GM23338 (cell line): ENCODE data around the gene DNASE1L1. TPM values are rescaled to one million over a fixed set of nuclear protein-coding genes. Genes with fewer than 3 reads are reported as not detected.
A peak's percentile ranks its signal among the peaks of the same experiment; 100 is the strongest.

Experiments used
- ATAC-seq: fragments of 200-7000 bp; cut with Tn5 transposase; 3 replicates; pipeline ENCODE4 v1.9.1; 2020
- DNase-seq: peaks from one replicate; pipeline ENCODE4 v3.0.0-alpha.2; 2015; ENCODE audit warnings: low spot score
- H2AFZ ChIP-seq: fragments of 200-600 bp; sonication (generic); 2 replicates; pipeline ENCODE4 v1.8.0; 2016; ENCODE audit warnings: antibody characterized with exemption, mild to moderate bottlenecking, moderate library complexity
- H3F3A ChIP-seq: fragments of 200-600 bp; sonication (generic); replicated peaks from 2 replicates; pipeline ENCODE4 v1.8.0; 2017; ENCODE audit warnings: antibody characterized with exemption, mixed run types, low read depth
- H3K27ac ChIP-seq: fragments of 200-600 bp; sonication (generic); 2 replicates; pipeline ENCODE4 v1.6.1; 2016; ENCODE audit warnings: low read depth
- H3K27me3 ChIP-seq: fragments of 200-600 bp; sonication (generic); 2 replicates; pipeline ENCODE4 v1.8.0; 2016; ENCODE audit warnings: mild to moderate bottlenecking, mixed run types, moderate library complexity; ENCODE audit not compliant: insufficient read depth
- H3K36me3 ChIP-seq: fragments of 200-600 bp; sonication (generic); 2 replicates; pipeline ENCODE4 v1.8.0; 2016; ENCODE audit warnings: mild to moderate bottlenecking; ENCODE audit not compliant: insufficient read depth
- H3K4me1 ChIP-seq: fragments of 200-600 bp; sonication (generic); 2 replicates; pipeline ENCODE4 v1.8.0; 2016; ENCODE audit warnings: mild to moderate bottlenecking, moderate library complexity; ENCODE audit not compliant: insufficient read depth
- H3K4me2 ChIP-seq: fragments of 200-600 bp; sonication (generic); 2 replicates; pipeline ENCODE4 v1.7.1; 2017; ENCODE audit warnings: mixed run types
- H3K4me3 ChIP-seq: fragments of 200-600 bp; sonication (generic); 2 replicates; pipeline ENCODE4 v1.6.1; 2016; ENCODE audit warnings: mixed run types
- H3K79me2 ChIP-seq: fragments of 200-600 bp; sonication (generic); replicated peaks from 2 replicates; pipeline ENCODE4 v1.8.0; 2017; ENCODE audit warnings: mild to moderate bottlenecking; ENCODE audit not compliant: insufficient read depth
- H3K9me2 ChIP-seq: fragments of 200-600 bp; sonication (generic); 2 replicates; pipeline ENCODE4 v1.8.0; 2017; ENCODE audit not compliant: insufficient read depth
- H4K20me1 ChIP-seq: fragments of 200-600 bp; sonication (generic); replicated peaks from 2 replicates; pipeline ENCODE4 v1.8.0; 2017; ENCODE audit warnings: mild to moderate bottlenecking; ENCODE audit not compliant: insufficient read depth
- H3K27ac Mint-ChIP-seq: 2 replicates; pipeline ENCODE4 v1.8.0; 2020; ENCODE audit warnings: inconsistent platforms, mild to moderate bottlenecking, moderate library complexity, mixed read lengths
- H3K27me3 Mint-ChIP-seq: 3 replicates; pipeline ENCODE4 v1.8.0; 2022; ENCODE audit warnings: low read depth, mild to moderate bottlenecking, moderate library complexity, mixed read lengths, inconsistent platforms; ENCODE audit not compliant: insufficient read depth, poor library complexity
- H3K36me3 Mint-ChIP-seq: 3 replicates; pipeline ENCODE4 v1.8.0; 2021; ENCODE audit warnings: low read depth, mild to moderate bottlenecking, inconsistent platforms, moderate library complexity, mixed read lengths
- H3K4me1 Mint-ChIP-seq: 3 replicates; pipeline ENCODE4 v1.8.0; 2020; ENCODE audit warnings: mild to moderate bottlenecking, inconsistent platforms, mixed read lengths
- H3K4me3 Mint-ChIP-seq: 3 replicates; pipeline ENCODE4 v1.8.0; 2021; ENCODE audit warnings: moderate library complexity, mild to moderate bottlenecking, inconsistent platforms, mixed read lengths
- H3K9me3 Mint-ChIP-seq: 3 replicates; pipeline ENCODE4 v1.8.0; 2020; ENCODE audit warnings: moderate library complexity, mild to moderate bottlenecking, inconsistent platforms, mixed read lengths
- CREB1 ChIP-seq: fragments of 250-450 bp; sonication (Bioruptor Pico); IDR thresholded peaks from 2 replicates; pipeline ENCODE4 v1.5.0; 2020; ENCODE audit warnings: low read depth, mild to moderate bottlenecking, moderate library complexity
- EZH2 ChIP-seq: fragments of 200-600 bp; sonication (generic); IDR thresholded peaks from one replicate; pipeline ENCODE4 v1.8.0; 2017; ENCODE audit warnings: antibody characterized with exemption, mild to moderate bottlenecking, low read depth; ENCODE audit not compliant: unreplicated experiment
- EZH2phosphoT487 ChIP-seq: fragments of 200-600 bp; sonication (generic); IDR thresholded peaks from one replicate; pipeline ENCODE4 v1.8.1; 2018; ENCODE audit warnings: antibody characterized with exemption; ENCODE audit not compliant: unreplicated experiment
- JUNB ChIP-seq: IDR thresholded peaks from one replicate; pipeline ENCODE4 v1.6.1; 2016; ENCODE audit warnings: antibody characterized with exemption; ENCODE audit not compliant: unreplicated experiment
- NANOG ChIP-seq: IDR thresholded peaks from 2 replicates; pipeline ENCODE4 v1.6.1; 2016; ENCODE audit warnings: antibody characterized with exemption, borderline replicate concordance
- POLR2AphosphoS5 ChIP-seq: IDR thresholded peaks from 2 replicates; pipeline ENCODE4 v1.6.1; 2016; ENCODE audit warnings: antibody characterized with exemption, low read depth
- REST ChIP-seq: IDR thresholded peaks from one replicate; pipeline ENCODE4 v1.6.1; 2018; ENCODE audit warnings: antibody characterized with exemption; ENCODE audit not compliant: unreplicated experiment
- STAT1 ChIP-seq: IDR thresholded peaks from one replicate; pipeline ENCODE4 v1.6.1; 2016; ENCODE audit warnings: antibody characterized with exemption; ENCODE audit not compliant: unreplicated experiment
- ZNF114 ChIP-seq: fragments of 250-450 bp; sonication (Bioruptor Pico); IDR thresholded peaks from 2 replicates; pipeline ENCODE4 v1.5.0; 2020; ENCODE audit warnings: mild to moderate bottlenecking, moderate library complexity
- ZNF331 ChIP-seq: fragments of 250-450 bp; sonication (Bioruptor Pico); IDR thresholded peaks from 2 replicates; pipeline ENCODE4 v1.5.0; 2020; ENCODE audit warnings: low read depth, mild to moderate bottlenecking, moderate library complexity
- polyA plus RNA-seq: library from polyadenylated mRNA; unstranded; fragments of >200 nt; fragmentation: Nextera tagmentation; extraction: Ambion mirVana; gene quantifications from 2 replicates; pipeline ENCODE4 v1.2.1, GENCODE V29; 2016
- total RNA-seq: library from RNA; depleted of rRNA; stranded (reverse); fragments of >200 nt; shearing (Covaris generic); gene quantifications from 2 replicates; pipeline ENCODE4 v1.2.3, GENCODE V29; 2014
- TF ChIP-seq, protein P1 (sequence below): fragments of 250-450 bp; sonication (Bioruptor Pico); IDR thresholded peaks from 2 replicates; pipeline ENCODE4 v1.5.0; 2020; ENCODE audit warnings: mild to moderate bottlenecking, moderate library complexity
- TF ChIP-seq, protein P2 (sequence below): IDR thresholded peaks from 2 replicates; pipeline ENCODE4 v1.6.1; 2016; ENCODE audit warnings: antibody characterized with exemption
- TF ChIP-seq, protein P3 (sequence below), 2 experiments: fragments of 200-600 bp in 1 of 2; sonication (generic) in 1 of 2; conservative IDR thresholded peaks; 2 replicates each; pipeline versions ENCODE4 v1.5.1 to v1.6.1; 2016 to 2017; ENCODE audit warnings: antibody characterized with exemption in 2 of 2, low read depth in 2 of 2, mild to moderate bottlenecking in 2 of 2, moderate library complexity in 1 of 2

Gene DNASE1L1
- total and polyA plus RNA-seq, 2 experiments from 2014 or later: 3.3 to 16.1 TPM

DNA sequence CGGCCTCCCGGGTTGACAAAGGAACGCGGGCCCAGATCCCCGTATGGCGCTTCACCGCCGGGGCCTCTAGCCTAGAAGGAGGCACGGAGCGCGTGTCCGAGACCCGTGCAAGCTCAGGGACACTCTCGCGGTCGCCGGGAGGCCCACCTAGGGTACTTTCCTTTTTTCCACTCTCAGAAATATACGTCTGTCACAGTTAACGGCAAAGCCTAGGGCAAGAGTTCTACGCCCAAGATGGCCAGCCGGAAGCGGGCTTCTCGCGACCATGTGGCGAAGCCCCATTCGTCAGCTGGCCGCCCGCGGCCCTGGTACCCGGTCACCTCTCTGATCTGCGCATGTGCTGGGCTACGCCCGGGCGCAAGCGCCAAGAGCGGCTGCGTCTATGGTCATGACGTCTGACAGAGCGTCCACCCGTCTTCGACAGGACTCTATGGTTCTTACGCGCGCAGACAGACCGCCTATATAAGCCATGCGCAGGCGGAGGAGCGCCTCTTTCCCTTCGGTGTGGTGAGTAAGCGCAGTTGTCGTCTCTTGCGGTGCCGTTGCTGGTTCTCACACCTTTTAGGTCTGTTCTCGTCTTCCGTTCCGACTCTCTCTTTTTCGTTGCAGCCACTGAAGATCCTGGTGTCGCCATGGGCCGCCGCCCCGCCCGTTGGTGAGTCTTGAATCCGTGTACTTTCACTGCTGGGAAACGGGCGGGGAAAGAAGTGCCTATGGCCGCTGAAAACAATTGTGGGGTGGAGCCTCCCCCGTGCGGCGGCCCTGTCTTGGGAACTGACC, 11.0 kb downstream of the DNASE1L1 start, which contains the start of gene RPL10:
TSS of gene RPL10 (plus strand) at position 490 of the 780 bp plus-strand sequence. CDS start at position 633, 143 bp downstream.
- DNase-seq: peak; percentile 89
- peaks cover 4% of the 10 kb centered on the region; the same call in 1 of the 2 replicates for H3K36me3 ChIP-seq
- H3K27me3 ChIP-seq: no peaks in the 10 kb centered on the region
- H3K4me1 ChIP-seq: peaks cover 6% of the 10 kb centered on the region; the same call in 1 of the 2 replicates
- no peaks in the 10 kb centered on the region for H3K9me2 ChIP-seq
- Mint-ChIP-seq H3K9me3 (peaks cover 9% of the 10 kb centered on the region; the same call in 1 of the 3 replicates), H3K36me3 (peaks cover 36% of the 10 kb centered on the region), H3K4me1 (peaks cover 13% of the 10 kb centered on the region; the same call in 2 of the 3 replicates), H3K27me3 (peaks cover 33% of the 10 kb centered on the region), H3K27ac (peak within 1 kb of the TSS; percentile 100), H3K4me3 (peak within 1 kb of the TSS; percentile 100)
- peak within 1 kb of the TSS; percentile 85 for H3K4me3 ChIP-seq
- H3K4me2 ChIP-seq: peak within 1 kb of the TSS; percentile 90
- peaks cover 17% of the 10 kb centered on the region for H3K79me2 ChIP-seq
- TF ChIP-seq REST (no peak), STAT1 (no peak), POLR2AphosphoS5 (peak; percentile 96), EZH2phosphoT487 (no peak), ZNF114 (CRISPR knock-in tag) (no peak), ZNF331 (CRISPR knock-in tag) (no peak), JUNB (no peak), NANOG (no peak), EZH2 (no peak), CREB1 (peak; percentile 90)
- TF ChIP-seq, protein P1, sequence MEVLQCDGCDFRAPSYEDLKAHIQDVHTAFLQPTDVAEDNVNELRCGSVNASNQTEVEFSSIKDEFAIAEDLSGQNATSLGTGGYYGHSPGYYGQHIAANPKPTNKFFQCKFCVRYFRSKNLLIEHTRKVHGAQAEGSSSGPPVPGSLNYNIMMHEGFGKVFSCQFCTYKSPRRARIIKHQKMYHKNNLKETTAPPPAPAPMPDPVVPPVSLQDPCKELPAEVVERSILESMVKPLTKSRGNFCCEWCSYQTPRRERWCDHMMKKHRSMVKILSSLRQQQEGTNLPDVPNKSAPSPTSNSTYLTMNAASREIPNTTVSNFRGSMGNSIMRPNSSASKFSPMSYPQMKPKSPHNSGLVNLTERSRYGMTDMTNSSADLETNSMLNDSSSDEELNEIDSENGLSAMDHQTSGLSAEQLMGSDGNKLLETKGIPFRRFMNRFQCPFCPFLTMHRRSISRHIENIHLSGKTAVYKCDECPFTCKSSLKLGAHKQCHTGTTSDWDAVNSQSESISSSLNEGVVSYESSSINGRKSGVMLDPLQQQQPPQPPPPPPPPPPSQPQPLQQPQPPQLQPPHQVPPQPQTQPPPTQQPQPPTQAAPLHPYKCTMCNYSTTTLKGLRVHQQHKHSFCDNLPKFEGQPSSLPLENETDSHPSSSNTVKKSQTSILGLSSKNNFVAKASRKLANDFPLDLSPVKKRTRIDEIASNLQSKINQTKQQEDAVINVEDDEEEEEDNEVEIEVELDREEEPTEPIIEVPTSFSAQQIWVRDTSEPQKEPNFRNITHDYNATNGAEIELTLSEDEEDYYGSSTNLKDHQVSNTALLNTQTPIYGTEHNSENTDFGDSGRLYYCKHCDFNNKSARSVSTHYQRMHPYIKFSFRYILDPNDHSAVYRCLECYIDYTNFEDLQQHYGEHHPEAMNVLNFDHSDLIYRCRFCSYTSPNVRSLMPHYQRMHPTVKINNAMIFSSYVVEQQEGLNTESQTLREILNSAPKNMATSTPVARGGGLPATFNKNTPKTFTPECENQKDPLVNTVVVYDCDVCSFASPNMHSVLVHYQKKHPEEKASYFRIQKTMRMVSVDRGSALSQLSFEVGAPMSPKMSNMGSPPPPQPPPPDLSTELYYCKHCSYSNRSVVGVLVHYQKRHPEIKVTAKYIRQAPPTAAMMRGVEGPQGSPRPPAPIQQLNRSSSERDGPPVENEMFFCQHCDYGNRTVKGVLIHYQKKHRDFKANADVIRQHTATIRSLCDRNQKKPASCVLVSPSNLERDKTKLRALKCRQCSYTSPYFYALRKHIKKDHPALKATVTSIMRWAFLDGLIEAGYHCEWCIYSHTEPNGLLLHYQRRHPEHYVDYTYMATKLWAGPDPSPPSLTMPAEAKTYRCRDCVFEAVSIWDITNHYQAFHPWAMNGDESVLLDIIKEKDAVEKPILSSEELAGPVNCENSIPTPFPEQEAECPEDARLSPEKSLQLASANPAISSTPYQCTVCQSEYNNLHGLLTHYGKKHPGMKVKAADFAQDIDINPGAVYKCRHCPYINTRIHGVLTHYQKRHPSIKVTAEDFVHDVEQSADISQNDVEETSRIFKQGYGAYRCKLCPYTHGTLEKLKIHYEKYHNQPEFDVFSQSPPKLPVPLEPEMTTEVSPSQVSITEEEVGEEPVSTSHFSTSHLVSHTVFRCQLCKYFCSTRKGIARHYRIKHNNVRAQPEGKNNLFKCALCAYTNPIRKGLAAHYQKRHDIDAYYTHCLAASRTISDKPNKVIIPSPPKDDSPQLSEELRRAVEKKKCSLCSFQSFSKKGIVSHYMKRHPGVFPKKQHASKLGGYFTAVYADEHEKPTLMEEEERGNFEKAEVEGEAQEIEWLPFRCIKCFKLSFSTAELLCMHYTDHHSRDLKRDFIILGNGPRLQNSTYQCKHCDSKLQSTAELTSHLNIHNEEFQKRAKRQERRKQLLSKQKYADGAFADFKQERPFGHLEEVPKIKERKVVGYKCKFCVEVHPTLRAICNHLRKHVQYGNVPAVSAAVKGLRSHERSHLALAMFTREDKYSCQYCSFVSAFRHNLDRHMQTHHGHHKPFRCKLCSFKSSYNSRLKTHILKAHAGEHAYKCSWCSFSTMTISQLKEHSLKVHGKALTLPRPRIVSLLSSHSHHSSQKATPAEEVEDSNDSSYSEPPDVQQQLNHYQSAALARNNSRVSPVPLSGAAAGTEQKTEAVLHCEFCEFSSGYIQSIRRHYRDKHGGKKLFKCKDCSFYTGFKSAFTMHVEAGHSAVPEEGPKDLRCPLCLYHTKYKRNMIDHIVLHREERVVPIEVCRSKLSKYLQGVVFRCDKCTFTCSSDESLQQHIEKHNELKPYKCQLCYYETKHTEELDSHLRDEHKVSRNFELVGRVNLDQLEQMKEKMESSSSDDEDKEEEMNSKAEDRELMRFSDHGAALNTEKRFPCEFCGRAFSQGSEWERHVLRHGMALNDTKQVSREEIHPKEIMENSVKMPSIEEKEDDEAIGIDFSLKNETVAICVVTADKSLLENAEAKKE (CRISPR knock-in tag): no peak
- TF ChIP-seq, protein P2, sequence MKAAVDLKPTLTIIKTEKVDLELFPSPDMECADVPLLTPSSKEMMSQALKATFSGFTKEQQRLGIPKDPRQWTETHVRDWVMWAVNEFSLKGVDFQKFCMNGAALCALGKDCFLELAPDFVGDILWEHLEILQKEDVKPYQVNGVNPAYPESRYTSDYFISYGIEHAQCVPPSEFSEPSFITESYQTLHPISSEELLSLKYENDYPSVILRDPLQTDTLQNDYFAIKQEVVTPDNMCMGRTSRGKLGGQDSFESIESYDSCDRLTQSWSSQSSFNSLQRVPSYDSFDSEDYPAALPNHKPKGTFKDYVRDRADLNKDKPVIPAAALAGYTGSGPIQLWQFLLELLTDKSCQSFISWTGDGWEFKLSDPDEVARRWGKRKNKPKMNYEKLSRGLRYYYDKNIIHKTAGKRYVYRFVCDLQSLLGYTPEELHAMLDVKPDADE: peak; percentile 37; the same call in 1 of the 2 replicates
- TF ChIP-seq, protein P3, sequence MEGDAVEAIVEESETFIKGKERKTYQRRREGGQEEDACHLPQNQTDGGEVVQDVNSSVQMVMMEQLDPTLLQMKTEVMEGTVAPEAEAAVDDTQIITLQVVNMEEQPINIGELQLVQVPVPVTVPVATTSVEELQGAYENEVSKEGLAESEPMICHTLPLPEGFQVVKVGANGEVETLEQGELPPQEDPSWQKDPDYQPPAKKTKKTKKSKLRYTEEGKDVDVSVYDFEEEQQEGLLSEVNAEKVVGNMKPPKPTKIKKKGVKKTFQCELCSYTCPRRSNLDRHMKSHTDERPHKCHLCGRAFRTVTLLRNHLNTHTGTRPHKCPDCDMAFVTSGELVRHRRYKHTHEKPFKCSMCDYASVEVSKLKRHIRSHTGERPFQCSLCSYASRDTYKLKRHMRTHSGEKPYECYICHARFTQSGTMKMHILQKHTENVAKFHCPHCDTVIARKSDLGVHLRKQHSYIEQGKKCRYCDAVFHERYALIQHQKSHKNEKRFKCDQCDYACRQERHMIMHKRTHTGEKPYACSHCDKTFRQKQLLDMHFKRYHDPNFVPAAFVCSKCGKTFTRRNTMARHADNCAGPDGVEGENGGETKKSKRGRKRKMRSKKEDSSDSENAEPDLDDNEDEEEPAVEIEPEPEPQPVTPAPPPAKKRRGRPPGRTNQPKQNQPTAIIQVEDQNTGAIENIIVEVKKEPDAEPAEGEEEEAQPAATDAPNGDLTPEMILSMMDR (conservative IDR thresholded peaks at IDR 0.05; ENCODE audit: low read depth in 2 of 2): no peak
- H4K20me1 ChIP-seq: no peaks in the 10 kb centered on the region
- peak within 1 kb of the TSS; percentile 96 for H3K27ac ChIP-seq
- ATAC-seq: peak; percentile 59
- H2AFZ ChIP-seq: no peak within 1 kb of the TSS
- peaks cover 21% of the 10 kb centered on the region for H3F3A ChIP-seq
